ENCODE measurements around the gene MDC1. TPM values are rescaled to one million over a fixed set of nuclear protein-coding genes. Genes with fewer than 3 reads are reported as not detected.
A peak's percentile ranks its signal among the peaks of the same experiment; 100 is the strongest.
"Not testable (repeated sequence)": the region's sequence is repeated elsewhere in the genome, so short reads cannot be mapped to it uniquely, and the experiment has no call there.

The MDC1 gene
- total and polyA plus RNA-seq, 2 of the 13 experiments (the other 11 are each of a cell fraction or from before 2014, with no cell fraction given) = 8.4 to 14.0 TPM

DNA sequence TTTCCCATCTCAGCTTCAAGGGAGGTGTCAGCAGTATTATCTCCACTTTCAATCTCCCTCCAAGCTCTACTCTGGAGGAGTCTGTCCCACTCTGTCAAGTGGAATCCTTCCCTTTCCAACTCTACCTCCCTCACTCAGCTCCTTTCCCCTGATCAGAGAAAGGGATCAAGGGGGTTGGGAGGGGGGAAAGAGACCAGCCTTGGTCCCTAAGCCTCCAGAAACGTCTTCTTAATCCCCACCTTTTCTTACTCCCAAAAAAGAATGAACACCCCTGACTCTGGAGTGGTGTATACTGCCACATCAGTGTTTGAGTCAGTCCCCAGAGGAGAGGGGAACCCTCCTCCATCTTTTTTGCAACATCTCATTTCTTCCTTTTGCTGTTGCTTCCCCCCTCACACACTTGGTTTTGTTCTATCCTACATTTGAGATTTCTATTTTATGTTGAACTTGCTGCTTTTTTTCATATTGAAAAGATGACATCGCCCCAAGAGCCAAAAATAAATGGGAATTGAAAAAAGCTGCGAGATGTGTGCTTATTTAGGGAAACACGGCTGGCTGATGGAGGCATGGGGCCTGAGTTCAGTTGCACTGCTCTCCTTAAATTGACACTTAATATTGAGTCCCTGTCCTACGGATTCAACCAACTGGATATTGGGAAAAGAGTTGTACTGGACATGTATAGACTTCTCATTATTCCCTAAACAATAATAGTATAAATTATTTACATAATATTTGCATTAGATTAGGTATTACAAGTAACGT, 8.0 kb upstream of the MDC1 start (continued):
- TF ChIP-seq, protein P1, sequence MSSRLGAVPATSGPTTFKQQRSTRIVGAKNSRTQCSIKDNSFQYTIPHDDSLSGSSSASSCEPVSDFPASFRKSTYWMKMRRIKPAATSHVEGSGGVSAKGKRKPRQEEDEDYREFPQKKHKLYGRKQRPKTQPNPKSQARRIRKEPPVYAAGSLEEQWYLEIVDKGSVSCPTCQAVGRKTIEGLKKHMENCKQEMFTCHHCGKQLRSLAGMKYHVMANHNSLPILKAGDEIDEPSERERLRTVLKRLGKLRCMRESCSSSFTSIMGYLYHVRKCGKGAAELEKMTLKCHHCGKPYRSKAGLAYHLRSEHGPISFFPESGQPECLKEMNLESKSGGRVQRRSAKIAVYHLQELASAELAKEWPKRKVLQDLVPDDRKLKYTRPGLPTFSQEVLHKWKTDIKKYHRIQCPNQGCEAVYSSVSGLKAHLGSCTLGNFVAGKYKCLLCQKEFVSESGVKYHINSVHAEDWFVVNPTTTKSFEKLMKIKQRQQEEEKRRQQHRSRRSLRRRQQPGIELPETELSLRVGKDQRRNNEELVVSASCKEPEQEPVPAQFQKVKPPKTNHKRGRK (CRISPR knock-in tag; IDR thresholded peaks at IDR 0.05) = no peak
- TF ChIP-seq PLRG1 (conservative IDR thresholded peaks at IDR 0.05) = no peak

DNA sequence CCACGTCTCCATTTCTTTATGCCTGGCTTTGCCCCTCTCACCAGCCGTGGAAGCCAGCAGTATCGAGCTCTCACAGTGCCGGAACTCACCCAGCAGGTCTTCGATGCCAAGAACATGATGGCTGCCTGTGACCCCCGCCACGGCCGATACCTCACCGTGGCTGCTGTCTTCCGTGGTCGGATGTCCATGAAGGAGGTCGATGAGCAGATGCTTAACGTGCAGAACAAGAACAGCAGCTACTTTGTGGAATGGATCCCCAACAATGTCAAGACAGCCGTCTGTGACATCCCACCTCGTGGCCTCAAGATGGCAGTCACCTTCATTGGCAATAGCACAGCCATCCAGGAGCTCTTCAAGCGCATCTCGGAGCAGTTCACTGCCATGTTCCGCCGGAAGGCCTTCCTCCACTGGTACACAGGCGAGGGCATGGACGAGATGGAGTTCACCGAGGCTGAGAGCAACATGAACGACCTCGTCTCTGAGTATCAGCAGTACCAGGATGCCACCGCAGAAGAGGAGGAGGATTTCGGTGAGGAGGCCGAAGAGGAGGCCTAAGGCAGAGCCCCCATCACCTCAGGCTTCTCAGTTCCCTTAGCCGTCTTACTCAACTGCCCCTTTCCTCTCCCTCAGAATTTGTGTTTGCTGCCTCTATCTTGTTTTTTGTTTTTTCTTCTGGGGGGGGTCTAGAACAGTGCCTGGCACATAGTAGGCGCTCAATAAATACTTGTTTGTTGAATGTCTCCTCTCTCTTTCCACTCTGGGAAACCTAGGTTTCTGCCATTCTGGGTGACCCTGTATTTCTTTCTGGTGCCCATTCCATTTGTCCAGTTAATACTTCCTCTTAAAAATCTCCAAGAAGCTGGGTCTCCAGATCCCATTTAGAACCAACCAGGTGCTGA, 7.0 kb upstream of the MDC1 start:
- H2AFZ ChIP-seq (ENCODE audit: low read length); H3K27ac ChIP-seq (ENCODE audit: extremely low read length, insufficient read depth, low read length); H3K9me3 ChIP-seq (ENCODE audit: low read length); H3K9ac ChIP-seq (ENCODE audit: insufficient read depth, low read depth, low read length); H3K4me3 ChIP-seq (replicated peaks in 1 of 3; ENCODE audit: insufficient read depth in 1 of 3, low read depth in 2 of 3, low read length in 3 of 3); ATAC-seq; FAIRE-seq; H3K27me3 ChIP-seq (ENCODE audit: control insufficient read depth in 1 of 2, insufficient read depth in 2 of 2, low read length in 2 of 2); DNase-seq (ENCODE audit: low spot score); H3K4me2 ChIP-seq (ENCODE audit: low read depth, low read length): not testable (repeated sequence)
- peaks cover 44% of the 10 kb centered on the region for H4K20me1 ChIP-seq (ENCODE audit: insufficient read depth, low read length)
- CTCF ChIA-PET (ENCODE audit: low intra/inter-chr PET ratio, low total read pairs) = interaction anchor here (1.6 to 3.5 kb wide), 2 partner anchors 45 to 106 kb away, joined by 4 to 130 read pairs; no protein-coding TSS in a partner anchor
- intact Hi-C loops (cut with micrococcal nuclease; ENCODE audit: unreplicated experiment) = loop anchor here (5.0 kb wide), 2 partner anchors 153 to 242 kb away; no protein-coding TSS in a partner anchor
- H3K36me3 ChIP-seq (replicated peaks in 1 of 2; ENCODE audit: control insufficient read depth in 1 of 2, insufficient read depth in 2 of 2, low read length in 2 of 2) = peaks cover 17 to 48% of the 10 kb centered on the region in 2 experiments
- peaks cover 43% of the 10 kb centered on the region for H3K79me2 ChIP-seq (ENCODE audit: insufficient read depth, low read length)
- POLR2A ChIA-PET = interaction anchor here (1.0 to 5.0 kb wide), 5 partner anchors 9 to 109 kb away, joined by 3 to 92 read pairs (median 4); partner anchors contain the start of genes DHX16, FLOT1 and IER3
- TSS peak; percentile 46 for BruUV-seq (replicated peaks)
- WGBS (ENCODE audit: low lambda C conversion rate) = 95% methylated on average over 29 of the region's 29 CpGs
- peaks cover 46% of the 10 kb centered on the region for H3K4me1 ChIP-seq (ENCODE audit: insufficient read depth, low read length)
- in situ Hi-C loops (cut with HindIII; ENCODE audit: extremely low pct_ligation_motif_present, low pct_unique_long_range_greater_than_20kb) = loop anchor here (5.0 to 10.0 kb wide), 2 partner anchors 47 to 239 kb away; partner anchors contain the start of gene HLA-E
- TF ChIP-seq, protein P2, sequence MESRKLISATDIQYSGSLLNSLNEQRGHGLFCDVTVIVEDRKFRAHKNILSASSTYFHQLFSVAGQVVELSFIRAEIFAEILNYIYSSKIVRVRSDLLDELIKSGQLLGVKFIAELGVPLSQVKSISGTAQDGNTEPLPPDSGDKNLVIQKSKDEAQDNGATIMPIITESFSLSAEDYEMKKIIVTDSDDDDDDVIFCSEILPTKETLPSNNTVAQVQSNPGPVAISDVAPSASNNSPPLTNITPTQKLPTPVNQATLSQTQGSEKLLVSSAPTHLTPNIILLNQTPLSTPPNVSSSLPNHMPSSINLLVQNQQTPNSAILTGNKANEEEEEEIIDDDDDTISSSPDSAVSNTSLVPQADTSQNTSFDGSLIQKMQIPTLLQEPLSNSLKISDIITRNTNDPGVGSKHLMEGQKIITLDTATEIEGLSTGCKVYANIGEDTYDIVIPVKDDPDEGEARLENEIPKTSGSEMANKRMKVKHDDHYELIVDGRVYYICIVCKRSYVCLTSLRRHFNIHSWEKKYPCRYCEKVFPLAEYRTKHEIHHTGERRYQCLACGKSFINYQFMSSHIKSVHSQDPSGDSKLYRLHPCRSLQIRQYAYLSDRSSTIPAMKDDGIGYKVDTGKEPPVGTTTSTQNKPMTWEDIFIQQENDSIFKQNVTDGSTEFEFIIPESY (CRISPR knock-in tag; IDR thresholded peaks at IDR 0.05) = peak; percentile 17; the same call in 1 of the 2 replicates
- TF ChIP-seq ZNF619 (CRISPR knock-in tag; IDR thresholded peaks at IDR 0.05) = peak; percentile 50; the same call in 1 of the 2 replicates
- TF ChIP-seq, protein P3, sequence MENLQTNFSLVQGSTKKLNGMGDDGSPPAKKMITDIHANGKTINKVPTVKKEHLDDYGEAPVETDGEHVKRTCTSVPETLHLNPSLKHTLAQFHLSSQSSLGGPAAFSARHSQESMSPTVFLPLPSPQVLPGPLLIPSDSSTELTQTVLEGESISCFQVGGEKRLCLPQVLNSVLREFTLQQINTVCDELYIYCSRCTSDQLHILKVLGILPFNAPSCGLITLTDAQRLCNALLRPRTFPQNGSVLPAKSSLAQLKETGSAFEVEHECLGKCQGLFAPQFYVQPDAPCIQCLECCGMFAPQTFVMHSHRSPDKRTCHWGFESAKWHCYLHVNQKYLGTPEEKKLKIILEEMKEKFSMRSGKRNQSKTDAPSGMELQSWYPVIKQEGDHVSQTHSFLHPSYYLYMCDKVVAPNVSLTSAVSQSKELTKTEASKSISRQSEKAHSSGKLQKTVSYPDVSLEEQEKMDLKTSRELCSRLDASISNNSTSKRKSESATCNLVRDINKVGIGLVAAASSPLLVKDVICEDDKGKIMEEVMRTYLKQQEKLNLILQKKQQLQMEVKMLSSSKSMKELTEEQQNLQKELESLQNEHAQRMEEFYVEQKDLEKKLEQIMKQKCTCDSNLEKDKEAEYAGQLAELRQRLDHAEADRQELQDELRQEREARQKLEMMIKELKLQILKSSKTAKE (CRISPR knock-in tag; IDR thresholded peaks at IDR 0.05; ENCODE audit: borderline replicate concordance) = 0 out of 2 replicates have a peak, but pooled peaks have one; percentile 3
- TF ChIP-seq, protein P4, sequence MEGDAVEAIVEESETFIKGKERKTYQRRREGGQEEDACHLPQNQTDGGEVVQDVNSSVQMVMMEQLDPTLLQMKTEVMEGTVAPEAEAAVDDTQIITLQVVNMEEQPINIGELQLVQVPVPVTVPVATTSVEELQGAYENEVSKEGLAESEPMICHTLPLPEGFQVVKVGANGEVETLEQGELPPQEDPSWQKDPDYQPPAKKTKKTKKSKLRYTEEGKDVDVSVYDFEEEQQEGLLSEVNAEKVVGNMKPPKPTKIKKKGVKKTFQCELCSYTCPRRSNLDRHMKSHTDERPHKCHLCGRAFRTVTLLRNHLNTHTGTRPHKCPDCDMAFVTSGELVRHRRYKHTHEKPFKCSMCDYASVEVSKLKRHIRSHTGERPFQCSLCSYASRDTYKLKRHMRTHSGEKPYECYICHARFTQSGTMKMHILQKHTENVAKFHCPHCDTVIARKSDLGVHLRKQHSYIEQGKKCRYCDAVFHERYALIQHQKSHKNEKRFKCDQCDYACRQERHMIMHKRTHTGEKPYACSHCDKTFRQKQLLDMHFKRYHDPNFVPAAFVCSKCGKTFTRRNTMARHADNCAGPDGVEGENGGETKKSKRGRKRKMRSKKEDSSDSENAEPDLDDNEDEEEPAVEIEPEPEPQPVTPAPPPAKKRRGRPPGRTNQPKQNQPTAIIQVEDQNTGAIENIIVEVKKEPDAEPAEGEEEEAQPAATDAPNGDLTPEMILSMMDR (CRISPR knock-in tag; IDR thresholded peaks at IDR 0.05) = peak; percentile 42; the same call in 1 of the 2 replicates

Data from HepG2 (cell line).